22Rv1 (cell line): ENCODE results near the gene SLC35E4.
A peak's percentile ranks its signal among the peaks of the same experiment; 100 is the strongest.
"Not testable (repeated sequence)": the region's sequence is repeated elsewhere in the genome, so short reads cannot be mapped to it uniquely, and the experiment has no call there.

Experiments
- H3K27ac ChIP-seq: fragments of 450-650 bp; 2 replicates; pipeline ENCODE4 v1.5.1; 2017
- CTCF ChIP-seq: fragments of 450-650 bp; IDR thresholded peaks from 2 replicates; pipeline ENCODE4 v1.5.1; 2017; ENCODE audit warnings: mild to moderate bottlenecking
- ZFX ChIP-seq: fragments of 450-650 bp; IDR thresholded peaks from 2 replicates; pipeline ENCODE4 v1.6.1; 2017; ENCODE audit warnings: antibody characterized with exemption, borderline replicate concordance

SLC35E4 gene

GRCh38 chr22:30628491-30628890 is 7.1 kb upstream of the SLC35E4 start:
- no peak overlapping the region for H3K27ac ChIP-seq
- no peak for TF ChIP-seq ZFX
- TF ChIP-seq CTCF = no peak

DNA sequence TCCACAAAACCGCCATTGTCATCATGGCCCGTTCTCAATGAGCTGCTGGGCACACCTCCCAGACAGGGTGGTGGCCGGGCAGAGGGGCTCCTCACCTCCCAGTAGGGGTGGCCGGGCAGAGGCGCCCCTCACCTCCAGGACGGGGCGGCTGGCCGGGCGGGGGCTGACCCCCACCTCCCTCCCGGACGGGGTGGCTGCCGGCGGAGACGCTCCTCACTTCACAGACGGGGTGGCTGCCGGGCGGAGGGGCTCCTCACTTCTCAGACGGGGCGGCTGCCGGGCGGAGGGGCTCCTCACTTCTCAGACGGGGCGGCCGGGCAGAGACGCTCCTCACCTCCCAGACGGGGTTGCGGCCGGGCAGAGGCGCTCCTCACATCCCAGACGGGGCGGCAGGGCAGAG is 4.1 kb upstream of the SLC35E4 start:
- H3K27ac ChIP-seq = not testable (repeated sequence)

DNA sequence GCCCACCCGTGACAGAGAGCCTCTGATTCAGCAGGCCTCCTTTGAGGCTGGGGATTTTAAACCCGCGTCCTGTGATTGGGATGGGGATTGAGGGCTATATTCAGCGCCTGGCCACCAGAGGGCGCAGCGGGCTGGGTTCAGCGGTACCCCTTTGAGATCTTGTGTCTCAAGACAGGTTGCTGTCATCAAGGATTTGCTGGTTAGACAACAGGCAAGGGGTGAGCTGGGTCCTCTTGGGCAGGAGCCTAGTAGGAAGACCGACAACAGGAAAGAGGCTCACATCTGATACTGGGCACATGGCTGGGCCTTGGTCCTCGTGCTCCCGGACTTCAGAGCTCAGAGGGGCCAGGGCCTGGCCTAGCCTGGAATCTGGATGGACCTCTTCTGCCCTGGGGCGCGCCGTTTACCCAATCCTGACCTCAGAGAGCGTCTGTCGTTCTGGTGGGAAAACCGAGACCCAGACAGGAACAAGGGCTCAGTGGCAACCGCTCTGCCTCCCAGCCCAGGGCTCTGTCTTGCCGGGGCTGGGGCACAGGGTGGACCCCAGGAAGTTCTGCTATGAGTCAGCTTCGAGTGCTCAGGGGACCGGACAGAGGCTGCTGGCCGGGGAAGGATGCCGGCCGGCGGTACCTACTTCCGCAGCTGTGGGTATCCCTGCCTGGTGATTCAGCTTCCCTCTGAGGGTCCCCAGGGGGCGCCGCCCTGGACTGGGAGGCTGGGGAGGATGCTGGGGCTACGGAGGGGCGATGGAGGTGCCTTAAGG is 929 bp upstream of the SLC35E4 start:
- TF ChIP-seq CTCF (peak; percentile 95), ZFX (no peak)
- peak overlapping the region; percentile 56; the same call in 1 of the 2 replicates for H3K27ac ChIP-seq

- TF ChIP-seq ZFX (no peak), CTCF (no peak)
- H3K27ac ChIP-seq = peak overlapping the region; percentile 56
Measured at GRCh38 chr22:30636226-30637077, 871 bp downstream of the SLC35E4 start.

DNA sequence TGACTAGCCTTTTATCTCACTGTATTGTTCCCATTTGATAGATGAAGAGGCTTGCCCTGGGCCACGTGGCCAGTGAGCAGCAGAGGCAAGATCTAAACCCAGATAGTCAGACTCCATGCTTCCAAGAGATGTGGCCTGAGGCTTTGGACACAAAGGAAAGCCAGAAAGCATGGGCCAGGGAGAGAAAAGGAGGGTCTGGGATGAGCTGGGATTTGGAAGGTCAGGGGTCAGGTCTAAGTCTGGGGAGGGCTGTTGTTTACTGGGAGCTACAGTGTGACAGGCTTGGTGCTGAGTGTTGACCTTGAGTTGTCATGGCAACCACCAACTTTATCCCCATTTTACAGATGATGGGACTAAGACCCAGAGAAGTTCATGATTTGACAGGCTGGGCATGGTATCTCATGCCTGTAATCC is 2.1 kb downstream of the SLC35E4 start:
- TF ChIP-seq CTCF (no peak), ZFX (no peak)
- H3K27ac ChIP-seq = no peak overlapping the region

DNA sequence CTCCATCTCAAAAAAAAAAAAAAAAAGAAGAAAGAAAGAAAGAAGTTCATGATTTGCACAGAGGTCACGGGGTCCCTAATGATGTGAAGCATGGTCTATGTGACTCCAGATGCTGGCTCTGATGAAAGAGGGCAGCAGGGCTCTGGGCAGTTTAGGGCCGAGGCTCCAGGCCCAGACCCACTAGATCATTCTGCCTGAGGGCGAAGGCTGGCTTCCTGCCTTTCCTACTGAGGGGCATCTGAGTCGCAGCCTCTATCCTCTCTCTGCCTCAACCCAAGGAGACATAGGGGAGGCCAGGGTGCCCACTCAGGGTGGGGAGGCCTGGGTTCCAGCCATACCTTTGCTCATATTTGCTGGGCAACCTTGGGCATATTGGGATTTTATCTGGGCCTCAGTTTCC is 4.8 kb downstream of the SLC35E4 start:
- H3K27ac ChIP-seq = no peak overlapping the region
- TF ChIP-seq CTCF (no peak), ZFX (no peak)

GRCh38 chr22:30640839-30641430 is 5.4 kb downstream of the SLC35E4 start:
- H3K27ac ChIP-seq = no peak overlapping the region

More at GRCh38 chr22:30640839-30641430, 5.4 kb downstream of the SLC35E4 start:
- no peak for TF ChIP-seq CTCF
- no peak for TF ChIP-seq ZFX
